Dermis blood vessel endothelial cell (primary cell): ENCODE measurements around the gene TEX12. TPM values are rescaled to one million over a fixed set of nuclear protein-coding genes. Genes with fewer than 3 reads are reported as not detected.

Experiments
- DNase-seq: peaks from one replicate; pipeline ENCODE4 v3.0.0; 2010
- total RNA-seq: library from RNA; depleted of rRNA; stranded (reverse); fragments of >200 nt; gene quantifications from 2 replicates; pipeline ENCODE4 v1.2.3, GENCODE V29; 2014

TEX12 gene
- total RNA-seq, 1 donor from 2014 or later = not detected

- no peak for DNase-seq
These were observed 46.6 kb downstream of the TEX12 start for GRCh38 chr11:112213753-112214152.

- DNase-seq = no peak
These were observed 48.4 kb downstream of the TEX12 start for GRCh38 chr11:112215621-112216020.

- DNase-seq = no peak
These were observed 49.5 kb downstream of the TEX12 start for GRCh38 chr11:112216561-112217105.

GRCh38 chr11:112219476-112220232 is 52.5 kb downstream of the TEX12 start:
- peak; percentile 91 for DNase-seq

GRCh38 chr11:112221274-112221835 is 54.2 kb downstream of the TEX12 start:
- DNase-seq = peak; percentile 52

Other genes starting within 250 kb of the TEX12 start
- gene C11orf52, start 248.5 kb upstream of the TEX12 start, total RNA-seq = 0.17 and 0.47 TPM in 2 replicates
- gene DIXDC1, start 230.0 kb upstream of the TEX12 start, total RNA-seq = 17.7 and 30.8 TPM in 2 replicates
- gene DLAT, start 142.0 kb upstream of the TEX12 start, total RNA-seq = 25.5 and 41.6 TPM in 2 replicates
- gene PIH1D2, start 93.4 kb upstream of the TEX12 start, total RNA-seq = 0.93 and 1.4 TPM in 2 replicates
- 17.9 and 22.0 TPM in 2 replicates for gene NKAPD1, start 93.1 kb upstream of the TEX12 start, total RNA-seq
- 43.8 and 54.6 TPM in 2 replicates for gene TIMM8B, start 80.6 kb upstream of the TEX12 start, total RNA-seq
- gene SDHD, start 80.5 kb upstream of the TEX12 start, total RNA-seq = 198 and 201 TPM in 2 replicates
- gene IL18, start 3.3 kb upstream of the TEX12 start, total RNA-seq = 0.33 and 0.34 TPM in 2 replicates
- 0.68 and 1.3 TPM in 2 replicates for gene BCO2, start 8.1 kb downstream of the TEX12 start, total RNA-seq
- gene PTS, start 59.1 kb downstream of the TEX12 start, total RNA-seq = 33.9 and 45.1 TPM in 2 replicates
- not detected in 2 replicates for gene PLET1, start 93.5 kb downstream of the TEX12 start, total RNA-seq